Ishikawa (cell line): ENCODE data around the gene LRRC2.

Source experiments
- CEBPB ChIP-seq: IDR thresholded peaks from 2 replicates; pipeline ENCODE4 v1.6.1; 2012
- CREB1 ChIP-seq: IDR thresholded peaks from 2 replicates; pipeline ENCODE4 v1.6.1; 2012; ENCODE audit warnings: low read depth
- EGR1 ChIP-seq: IDR thresholded peaks from 2 replicates; pipeline ENCODE4 v1.6.1; 2012
- EP300 ChIP-seq: IDR thresholded peaks from 2 replicates; pipeline ENCODE4 v1.6.1; 2012; ENCODE audit warnings: borderline replicate concordance
- FOXM1 ChIP-seq: IDR thresholded peaks from 2 replicates; pipeline ENCODE4 v1.6.1; 2012; ENCODE audit warnings: low read depth, borderline replicate concordance
- MAX ChIP-seq: IDR thresholded peaks from 2 replicates; pipeline ENCODE4 v1.6.1; 2012
- NFIC ChIP-seq: IDR thresholded peaks from 2 replicates; pipeline ENCODE4 v1.6.1; 2012
- RAD21 ChIP-seq: IDR thresholded peaks from 2 replicates; pipeline ENCODE4 v1.6.1; 2012; ENCODE audit warnings: low read depth
- REST ChIP-seq: IDR thresholded peaks from 2 replicates; pipeline ENCODE4 v1.6.1; 2012; ENCODE audit warnings: low read depth, mild to moderate bottlenecking
- TAF1 ChIP-seq: IDR thresholded peaks from 2 replicates; pipeline ENCODE4 v1.6.1; 2012; ENCODE audit warnings: low read depth, mild to moderate bottlenecking
- TCF12 ChIP-seq: IDR thresholded peaks from 2 replicates; pipeline ENCODE4 v1.6.1; 2012; ENCODE audit warnings: low read depth
- TEAD4 ChIP-seq: IDR thresholded peaks from 2 replicates; pipeline ENCODE4 v1.6.1; 2012
- YY1 ChIP-seq: IDR thresholded peaks from 2 replicates; pipeline ENCODE4 v1.6.1; 2012; ENCODE audit warnings: low read depth
- ZBTB7A ChIP-seq: IDR thresholded peaks from 2 replicates; pipeline ENCODE4 v1.6.1; 2012; ENCODE audit warnings: low read depth
- TF ChIP-seq, protein P1 (sequence below): IDR thresholded peaks from 2 replicates; pipeline ENCODE4 v1.6.1; 2012

LRRC2 gene

GRCh38 chr3:46545818-46546630 is 20.1 kb downstream of the LRRC2 start:
- no peak for TF ChIP-seq ZBTB7A
- no peak for TF ChIP-seq RAD21
- TF ChIP-seq YY1, result no peak

- TF ChIP-seq TAF1, result no peak
- no peak for TF ChIP-seq CEBPB
- no peak for TF ChIP-seq RAD21
- TF ChIP-seq REST, result no peak
- TF ChIP-seq YY1, result no peak
- TF ChIP-seq, protein P1, sequence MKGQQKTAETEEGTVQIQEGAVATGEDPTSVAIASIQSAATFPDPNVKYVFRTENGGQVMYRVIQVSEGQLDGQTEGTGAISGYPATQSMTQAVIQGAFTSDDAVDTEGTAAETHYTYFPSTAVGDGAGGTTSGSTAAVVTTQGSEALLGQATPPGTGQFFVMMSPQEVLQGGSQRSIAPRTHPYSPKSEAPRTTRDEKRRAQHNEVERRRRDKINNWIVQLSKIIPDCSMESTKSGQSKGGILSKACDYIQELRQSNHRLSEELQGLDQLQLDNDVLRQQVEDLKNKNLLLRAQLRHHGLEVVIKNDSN, result no peak
- no peak for TF ChIP-seq ZBTB7A
- TF ChIP-seq FOXM1, result no peak
- no peak for TF ChIP-seq TCF12
- no peak for TF ChIP-seq CREB1
- no peak for TF ChIP-seq MAX
- no peak for TF ChIP-seq EGR1
- TF ChIP-seq NFIC, result no peak
- TF ChIP-seq EP300, result no peak
- TF ChIP-seq TEAD4, result no peak
These were observed 21.2 kb downstream of the LRRC2 start for GRCh38 chr3:46544771-46545503.

DNA sequence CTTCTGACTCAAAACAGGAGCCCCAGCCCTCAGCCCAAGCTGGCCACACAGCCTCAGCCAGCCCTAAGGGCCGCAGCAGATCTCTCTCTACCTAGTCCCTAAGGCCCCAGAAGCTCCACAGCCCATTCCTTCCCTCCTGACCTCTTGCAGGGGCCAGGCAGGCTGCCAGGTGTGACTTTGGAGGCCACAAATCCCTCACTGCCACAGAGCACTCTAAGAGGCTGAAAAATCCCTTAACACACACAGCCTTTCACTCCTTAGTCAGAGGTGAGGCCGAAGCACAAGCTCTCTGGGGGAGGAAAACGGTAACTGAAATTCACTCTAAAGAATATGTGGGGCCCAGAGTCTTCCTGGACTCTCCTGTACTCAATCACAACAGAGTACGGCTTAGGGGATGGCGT is 23.3 kb downstream of the LRRC2 start:
- TF ChIP-seq RAD21 (no peak), ZBTB7A (no peak), TEAD4 (no peak), YY1 (no peak), TCF12 (no peak), EP300 (no peak), CREB1 (no peak), EGR1 (no peak), MAX (no peak), NFIC (no peak), CEBPB (no peak)
- TF ChIP-seq, protein P1, result no peak

DNA sequence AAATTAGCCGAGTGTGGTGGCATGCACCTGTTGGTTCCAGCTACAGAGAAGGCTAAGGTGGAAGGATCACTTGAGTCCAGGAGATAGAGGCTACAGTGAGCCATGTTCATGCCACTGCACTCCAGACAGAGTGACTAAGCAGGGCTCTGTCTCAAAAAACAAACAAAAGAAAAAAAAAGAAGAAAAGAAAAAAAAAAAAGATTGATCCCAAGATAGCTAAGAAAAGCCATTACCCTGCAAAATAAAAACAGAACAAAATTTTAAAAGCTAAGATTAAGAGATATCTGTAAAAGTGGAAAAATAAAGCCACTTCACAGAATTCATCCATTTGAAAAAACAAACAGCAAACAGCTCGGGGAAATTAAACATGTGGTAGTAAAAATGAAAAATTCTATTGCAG is 23.8 kb downstream of the LRRC2 start:
- no peak for TF ChIP-seq MAX
- TF ChIP-seq TEAD4, result no peak
- TF ChIP-seq RAD21, result no peak
- TF ChIP-seq EGR1, result no peak
- TF ChIP-seq TAF1, result no peak
- TF ChIP-seq CEBPB, result no peak
- no peak for TF ChIP-seq CREB1
- TF ChIP-seq NFIC, result no peak
- no peak for TF ChIP-seq TCF12
- no peak for TF ChIP-seq REST
- TF ChIP-seq, protein P1, result no peak

DNA sequence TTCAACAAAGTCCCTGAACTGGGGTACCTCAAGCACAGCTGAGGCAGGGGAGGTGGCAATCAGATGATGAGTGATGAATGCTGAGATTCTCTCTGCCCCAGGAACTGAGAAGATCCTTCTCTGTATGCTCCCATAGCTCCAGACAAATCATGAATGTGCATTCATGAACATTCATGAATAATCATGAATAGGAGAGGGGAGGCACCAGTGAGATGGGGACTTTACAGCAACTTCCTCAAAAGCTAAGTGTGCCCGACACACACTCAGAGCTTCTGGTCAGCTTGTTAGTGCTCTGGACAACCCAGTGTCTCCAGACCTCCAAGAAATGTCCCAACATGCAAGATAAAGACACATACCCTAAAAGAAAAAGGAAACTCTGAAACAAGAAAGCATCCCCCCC is 24.3 kb downstream of the LRRC2 start:
- TF ChIP-seq, protein P1, result no peak
- no peak for TF ChIP-seq NFIC
- no peak for TF ChIP-seq EGR1
- TF ChIP-seq RAD21, result no peak
- no peak for TF ChIP-seq TCF12
- no peak for TF ChIP-seq CEBPB
- TF ChIP-seq EP300, result no peak
- no peak for TF ChIP-seq ZBTB7A
- TF ChIP-seq REST, result no peak
- TF ChIP-seq MAX, result no peak
- TF ChIP-seq TEAD4, result no peak
- no peak for TF ChIP-seq FOXM1
- no peak for TF ChIP-seq CREB1
- TF ChIP-seq TAF1, result no peak
- TF ChIP-seq YY1, result no peak
